ENCODE measurements around the gene DPM3. TPM values are rescaled to one million over a fixed set of nuclear protein-coding genes. Genes with fewer than 3 reads are reported as not detected.
A peak's percentile ranks its signal among the peaks of the same experiment; 100 is the strongest.

DPM3 gene
- total and polyA plus RNA-seq, 2 of the 13 experiments (the other 11 are each of a cell fraction or from before 2014, with no cell fraction given) = 23.2 to 53.4 TPM

- TF ChIP-seq ZBTB33 (CRISPR knock-in tag; IDR thresholded peaks at IDR 0.05) (no peak), THAP7 (CRISPR knock-in tag; IDR thresholded peaks at IDR 0.05) (no peak; the same call in 1 of the 2 replicates), ZNF329 (CRISPR knock-in tag; IDR thresholded peaks at IDR 0.05; ENCODE audit: low read depth) (0 out of 2 replicates have a peak, but pooled peaks have one; percentile 40), PATZ1 (CRISPR knock-in tag; IDR thresholded peaks at IDR 0.05) (peak; percentile 69), ZEB1 (IDR thresholded peaks at IDR 0.05; ENCODE audit: insufficient replicate concordance, low read depth) (no peak), SAFB2 (CRISPR knock-in tag; IDR thresholded peaks at IDR 0.05; ENCODE audit: borderline replicate concordance, low read depth) (no peak), ZNF678 (CRISPR knock-in tag; IDR thresholded peaks at IDR 0.05) (no peak), TAF1 (CRISPR knock-in tag; IDR thresholded peaks at IDR 0.05) (no peak; the same call in 1 of the 2 replicates), ZNF589 (CRISPR knock-in tag; conservative IDR thresholded peaks at IDR 0.05) (no peak), ZSCAN9 (CRISPR knock-in tag; IDR thresholded peaks at IDR 0.05; ENCODE audit: borderline replicate concordance) (peak; percentile 80; the same call in 1 of the 2 replicates), ZBTB40 (IDR thresholded peaks at IDR 0.05) (no peak), ZBTB40 (CRISPR knock-in tag; IDR thresholded peaks at IDR 0.05) (no peak; the same call in 1 of the 2 replicates), SRSF4 (IDR thresholded peaks at IDR 0.05; ENCODE audit: low read depth, low read length, poor library complexity, severe bottlenecking) (no peak), ZNF382 (CRISPR knock-in tag; IDR thresholded peaks at IDR 0.05; ENCODE audit: borderline replicate concordance) (no peak), FOXK1 (CRISPR knock-in tag; IDR thresholded peaks at IDR 0.05; ENCODE audit: borderline replicate concordance, low read depth) (peak; percentile 43; the same call in 1 of the 2 replicates)
Observed at GRCh38 chr1:155134880-155135414, 5.4 kb downstream of the DPM3 start (continued).
